ENCODE measurements around the gene BCOR.

The BCOR gene

GRCh38 chrX:40111868-40112267 lies 14.1 kb upstream of the BCOR start:
- no peak for DNase-seq

GRCh38 chrX:40109288-40110008 lies 11.7 kb upstream of the BCOR start:
- DNase-seq = no peak

GRCh38 chrX:40108959-40109287 lies 11.2 kb upstream of the BCOR start:
- DNase-seq = peak; percentile 55

GRCh38 chrX:40108162-40108958 lies 10.6 kb upstream of the BCOR start:
- DNase-seq = no peak

- no peak for DNase-seq
Observed at GRCh38 chrX:40107291-40108161, 9.8 kb upstream of the BCOR start.

GRCh38 chrX:40106676-40107290 lies 9.0 kb upstream of the BCOR start:
- DNase-seq = no peak

- DNase-seq = peak; percentile 66
Observed at GRCh38 chrX:40105835-40106675, 8.3 kb upstream of the BCOR start.

GRCh38 chrX:40104985-40105834 lies 7.5 kb upstream of the BCOR start:
- DNase-seq = no peak

GRCh38 chrX:40104630-40104984 lies 6.8 kb upstream of the BCOR start:
- no peak for DNase-seq

- DNase-seq = no peak
Observed at GRCh38 chrX:40103565-40104323, 6.0 kb upstream of the BCOR start.

- DNase-seq = no peak
Observed at GRCh38 chrX:40102393-40103381, 4.9 kb upstream of the BCOR start.

GRCh38 chrX:40101430-40101802 lies 3.7 kb upstream of the BCOR start:
- DNase-seq = no peak

GRCh38 chrX:40100537-40101429 lies 3.0 kb upstream of the BCOR start:
- DNase-seq = no peak

GRCh38 chrX:40100141-40100536 lies 2.4 kb upstream of the BCOR start:
- no peak for DNase-seq

- peak; percentile 42 for DNase-seq
Observed at GRCh38 chrX:40099055-40099958, 1.5 kb upstream of the BCOR start.

- DNase-seq = peak; percentile 45
Observed at GRCh38 chrX:40098264-40099054, 701 bp upstream of the BCOR start.

Measured in T-helper 9 cell (primary cell).